Chondrocyte (in vitro differentiated cells): Measurements from ENCODE around the gene CEP170B. TPM values are rescaled to one million over a fixed set of nuclear protein-coding genes. Genes with fewer than 3 reads are reported as not detected.
"Not testable (repeated sequence)": the region's sequence is repeated elsewhere in the genome, so short reads cannot be mapped to it uniquely, and the experiment has no call there.

Experiments
- DNase-seq: peaks from one replicate; pipeline ENCODE4 v3.0.0; 2021; ENCODE audit warnings: mixed read lengths, low spot score
- H3K27ac Mint-ChIP-seq: one replicate; pipeline ENCODE4 v1.8.0; 2021; ENCODE audit warnings: mild to moderate bottlenecking, moderate library complexity, mixed read lengths; ENCODE audit not compliant: unreplicated experiment
- H3K27me3 Mint-ChIP-seq: 2 replicates; pipeline ENCODE4 v1.8.0; 2021; ENCODE audit warnings: low read depth, mixed read lengths
- H3K36me3 Mint-ChIP-seq: 2 replicates; pipeline ENCODE4 v1.8.0; 2021; ENCODE audit warnings: low read depth, mixed read lengths
- H3K4me1 Mint-ChIP-seq: 2 replicates; pipeline ENCODE4 v1.8.0; 2021; ENCODE audit warnings: low read depth, mild to moderate bottlenecking, mixed read lengths
- H3K4me3 Mint-ChIP-seq: one replicate; pipeline ENCODE4 v1.8.0; 2021; ENCODE audit warnings: mild to moderate bottlenecking, moderate library complexity, mixed read lengths; ENCODE audit not compliant: unreplicated experiment
- H3K9me3 Mint-ChIP-seq: 2 replicates; pipeline ENCODE4 v1.8.0; 2021; ENCODE audit warnings: low read depth, mixed read lengths
- total RNA-seq: library from RNA; stranded (reverse); gene quantifications from 3 replicates; pipeline ENCODE4 v1.2.1, GENCODE V29; 2021
- TF ChIP-seq, protein P1 (sequence below): fragments of 200-600 bp; sonication (generic); IDR thresholded peaks from 2 replicates; pipeline ENCODE4 v1.5.0; 2021; ENCODE audit warnings: antibody characterized with exemption, mild to moderate bottlenecking, moderate library complexity

The CEP170B gene
- total RNA-seq, 1 donor from 2014 or later = 39.2 TPM

DNA sequence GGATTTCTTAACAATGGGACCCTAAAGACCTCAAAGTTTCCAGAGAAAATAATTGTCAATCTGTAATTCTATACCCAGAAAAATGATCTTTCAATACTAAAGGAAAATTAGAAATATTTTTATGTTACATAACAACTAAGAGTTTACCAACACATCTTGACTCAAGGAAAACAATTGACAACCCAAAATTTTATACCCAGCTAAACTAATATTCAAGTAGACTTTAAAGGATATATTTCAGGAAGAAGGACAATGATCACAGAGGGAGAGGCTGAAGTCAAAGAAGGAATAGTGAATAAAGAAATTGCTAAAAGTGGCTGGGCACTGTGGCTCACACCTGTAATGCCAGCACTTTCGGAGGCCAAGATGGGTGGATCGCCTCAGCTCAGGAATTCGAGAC lies 47.0 kb downstream of the CEP170B start:
- Mint-ChIP-seq H3K4me3 (no peak overlapping the region), H3K27ac (no peak overlapping the region), H3K36me3 (peaks cover 6% of the 10 kb centered on the region), H3K9me3 (peaks cover 17% of the 10 kb centered on the region), H3K27me3 (peaks cover 17% of the 10 kb centered on the region), H3K4me1 (peaks cover 2% of the 10 kb centered on the region)
- TF ChIP-seq, protein P1, sequence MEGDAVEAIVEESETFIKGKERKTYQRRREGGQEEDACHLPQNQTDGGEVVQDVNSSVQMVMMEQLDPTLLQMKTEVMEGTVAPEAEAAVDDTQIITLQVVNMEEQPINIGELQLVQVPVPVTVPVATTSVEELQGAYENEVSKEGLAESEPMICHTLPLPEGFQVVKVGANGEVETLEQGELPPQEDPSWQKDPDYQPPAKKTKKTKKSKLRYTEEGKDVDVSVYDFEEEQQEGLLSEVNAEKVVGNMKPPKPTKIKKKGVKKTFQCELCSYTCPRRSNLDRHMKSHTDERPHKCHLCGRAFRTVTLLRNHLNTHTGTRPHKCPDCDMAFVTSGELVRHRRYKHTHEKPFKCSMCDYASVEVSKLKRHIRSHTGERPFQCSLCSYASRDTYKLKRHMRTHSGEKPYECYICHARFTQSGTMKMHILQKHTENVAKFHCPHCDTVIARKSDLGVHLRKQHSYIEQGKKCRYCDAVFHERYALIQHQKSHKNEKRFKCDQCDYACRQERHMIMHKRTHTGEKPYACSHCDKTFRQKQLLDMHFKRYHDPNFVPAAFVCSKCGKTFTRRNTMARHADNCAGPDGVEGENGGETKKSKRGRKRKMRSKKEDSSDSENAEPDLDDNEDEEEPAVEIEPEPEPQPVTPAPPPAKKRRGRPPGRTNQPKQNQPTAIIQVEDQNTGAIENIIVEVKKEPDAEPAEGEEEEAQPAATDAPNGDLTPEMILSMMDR = no peak
- DNase-seq = no peak

DNA sequence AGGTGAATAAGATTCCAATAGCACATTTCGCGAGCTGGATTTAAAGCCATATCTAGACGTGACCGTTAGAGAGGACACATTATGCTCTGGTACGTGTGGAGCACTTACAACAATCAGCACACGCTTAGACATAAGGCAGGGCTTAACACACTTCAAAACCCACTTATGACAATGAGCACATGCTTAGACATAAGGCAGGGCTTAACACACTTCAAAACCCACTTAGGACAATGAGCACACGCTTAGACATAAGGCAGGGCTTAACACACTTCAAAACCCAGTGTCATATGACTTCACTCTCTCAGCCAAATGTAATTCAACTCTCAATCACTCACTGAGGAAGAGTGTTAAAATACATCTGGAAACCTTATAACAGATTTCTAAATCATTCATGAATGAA lies 48.4 kb downstream of the CEP170B start:
- TF ChIP-seq, protein P1 = no peak
- Mint-ChIP-seq H3K27ac (no peak overlapping the region), H3K4me3 (no peak overlapping the region), H3K9me3 (peaks cover 12% of the 10 kb centered on the region), H3K4me1 (no peaks in the 10 kb centered on the region), H3K36me3 (peaks cover 6% of the 10 kb centered on the region), H3K27me3 (peaks cover 13% of the 10 kb centered on the region)
- no peak for DNase-seq

DNA sequence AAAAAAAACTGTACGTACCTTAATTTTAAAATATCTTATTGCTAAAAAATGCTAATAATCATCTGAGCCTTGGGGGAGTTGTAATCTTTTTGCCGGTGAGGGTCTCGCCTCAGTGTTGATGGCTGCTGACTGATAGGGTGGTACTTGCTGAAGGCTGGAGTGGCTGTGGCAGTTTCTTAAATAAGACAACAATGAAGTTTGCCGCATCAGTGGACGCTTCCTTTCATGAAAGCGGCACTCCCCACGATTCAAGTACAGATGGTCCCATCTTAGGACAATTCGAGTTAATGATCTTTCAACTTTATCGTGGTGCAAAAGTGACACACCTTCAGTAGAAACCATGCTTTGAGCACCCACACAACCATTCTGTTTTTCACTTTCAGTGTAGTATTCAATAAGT lies 52.0 kb downstream of the CEP170B start:
- Mint-ChIP-seq H3K36me3 (peaks cover under 1% of the 10 kb centered on the region), H3K27me3 (peaks cover 13% of the 10 kb centered on the region), H3K9me3 (peaks cover 1% of the 10 kb centered on the region), H3K4me3 (no peak overlapping the region), H3K4me1 (no peaks in the 10 kb centered on the region), H3K27ac (no peak overlapping the region)
- no peak for DNase-seq
- TF ChIP-seq, protein P1 = no peak

DNA sequence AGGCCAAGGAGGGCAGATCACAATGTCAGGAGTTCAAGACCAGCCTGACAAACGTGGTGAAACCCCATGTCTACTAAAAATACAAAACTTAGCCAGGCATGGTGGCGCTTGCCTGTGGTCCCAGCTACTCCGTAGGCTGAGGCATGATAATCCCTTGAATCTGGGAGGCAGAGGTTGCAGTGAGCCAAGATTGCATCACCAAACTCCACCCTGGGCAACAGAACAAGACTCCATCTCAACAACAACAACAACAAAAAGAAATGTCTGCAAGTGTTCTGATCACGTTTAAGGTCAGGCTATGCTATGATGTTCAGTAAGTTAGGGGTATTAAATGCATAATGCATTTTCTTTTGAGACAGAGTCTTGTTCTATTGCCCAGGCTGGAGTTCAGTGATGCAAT lies 52.9 kb downstream of the CEP170B start:
- no peaks in the 10 kb centered on the region for H3K36me3 Mint-ChIP-seq
- H3K4me1 Mint-ChIP-seq = no peaks in the 10 kb centered on the region
- TF ChIP-seq, protein P1 = no peak
- H3K9me3 Mint-ChIP-seq = no peaks in the 10 kb centered on the region
- no peak for DNase-seq
- H3K27ac Mint-ChIP-seq = no peak overlapping the region
- peaks cover 13% of the 10 kb centered on the region for H3K27me3 Mint-ChIP-seq
- H3K4me3 Mint-ChIP-seq = no peak overlapping the region

DNA sequence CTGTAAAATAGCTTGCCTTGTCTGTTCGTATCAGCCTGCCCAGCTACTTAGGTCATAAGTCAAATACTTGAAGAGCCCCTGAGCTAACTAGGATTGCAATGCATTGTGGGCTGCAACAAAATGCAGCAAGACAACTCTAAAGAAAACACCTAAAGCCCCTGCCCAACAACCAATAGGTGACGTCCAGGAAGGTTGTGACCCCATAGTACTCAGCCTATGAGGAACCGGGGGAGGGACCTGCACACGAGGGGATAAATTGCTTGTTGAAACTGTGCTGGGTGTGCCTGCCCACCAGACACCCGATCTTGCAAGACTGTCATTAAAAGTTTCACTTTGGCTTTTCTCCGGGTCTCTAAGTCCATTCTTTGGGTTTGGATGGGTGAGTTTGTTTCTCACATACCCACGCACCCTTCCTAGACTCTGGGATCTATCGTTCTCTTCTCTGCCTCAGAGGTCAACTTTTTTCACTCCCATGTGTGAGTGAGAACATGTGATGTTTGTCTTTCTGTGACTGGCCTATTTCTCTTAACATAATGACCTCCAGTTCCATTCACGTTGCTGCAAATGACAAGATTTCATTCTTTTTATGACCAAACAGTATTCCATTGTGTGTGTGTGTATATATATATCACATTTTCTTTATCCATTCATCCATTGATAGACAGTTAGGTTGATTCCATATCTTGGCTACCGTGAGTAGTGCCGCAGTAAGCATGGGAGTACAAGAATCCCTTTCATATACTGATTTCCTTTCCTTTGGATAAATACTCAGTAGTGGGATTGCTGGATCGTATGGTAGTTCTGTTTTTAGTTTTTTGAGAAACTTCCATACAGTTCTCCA lies 54.3 kb downstream of the CEP170B start:
- not testable (repeated sequence) for H3K27me3 Mint-ChIP-seq, H3K36me3 Mint-ChIP-seq, H3K9me3 Mint-ChIP-seq, H3K4me1 Mint-ChIP-seq, H3K27ac Mint-ChIP-seq, DNase-seq, H3K4me3 Mint-ChIP-seq

DNA sequence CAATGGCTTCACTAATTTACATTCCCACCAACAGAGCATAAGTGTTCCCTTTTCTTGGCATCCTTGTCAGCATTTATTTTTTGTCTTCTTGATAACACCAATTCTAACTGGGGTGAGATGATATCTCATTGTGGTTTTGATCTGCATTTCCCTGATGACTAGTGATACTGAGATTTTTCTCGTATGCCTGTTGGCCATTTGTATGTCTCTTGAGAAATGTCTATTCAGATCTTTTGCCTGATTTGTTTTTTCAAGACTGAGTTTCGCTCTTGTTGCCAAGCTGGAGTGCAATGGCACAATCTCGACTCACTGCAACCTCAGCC lies 54.9 kb downstream of the CEP170B start:
- H3K9me3 Mint-ChIP-seq = peaks cover 3% of the 10 kb centered on the region
- no peaks in the 10 kb centered on the region for H3K36me3 Mint-ChIP-seq
- DNase-seq = no peak
- H3K4me3 Mint-ChIP-seq = no peak overlapping the region
- H3K27me3 Mint-ChIP-seq = peaks cover 6% of the 10 kb centered on the region
- no peaks in the 10 kb centered on the region for H3K4me1 Mint-ChIP-seq
- TF ChIP-seq, protein P1 = no peak
- H3K27ac Mint-ChIP-seq = no peak overlapping the region
